Right lobe of liver (tissue), 6 donors: ENCODE measurements around the gene SH3RF2. TPM values are rescaled to one million over a fixed set of nuclear protein-coding genes. Genes with fewer than 3 reads are reported as not detected.

Experiments
- ATAC-seq, 4 donors: fragments of 200-7000 bp; cut with Tn5 transposase; one replicate each; pipeline ENCODE4 v1.9.1; 2020; ENCODE audit warnings: mild to moderate bottlenecking in 4 of 4, moderate library complexity in 4 of 4
- DNase-seq, 3 donors: peaks; one replicate each; pipeline ENCODE4 v3.0.0-alpha.2; 2020
- H3K27ac ChIP-seq, 3 donors: fragments of 200-600 bp; one replicate each; pipeline ENCODE4 v1.8.0; 2022
- H3K27me3 ChIP-seq, 2 donors: fragments of 200-600 bp; one replicate each; pipeline ENCODE4 v1.8.0; 2022
- H3K36me3 ChIP-seq, 4 donors: fragments of 200-600 bp; sonication (generic) in 1 of 4; one replicate each; pipeline versions ENCODE4 v1.5.1 to v1.8.0; 2017 to 2022; ENCODE audit warnings: control low read depth in 1 of 4
- H3K4me1 ChIP-seq, 4 donors: fragments of 200-600 bp; sonication (generic) in 1 of 4; one replicate each; pipeline versions ENCODE4 v1.5.1 to v1.8.0; 2017 to 2022; ENCODE audit warnings: control low read depth in 1 of 4
- H3K4me3 ChIP-seq, 3 donors: fragments of 200-600 bp; one replicate each; pipeline ENCODE4 v1.8.0; 2022
- H3K9me3 ChIP-seq, 4 donors: fragments of 200-600 bp; sonication (generic) in 1 of 4; one replicate each; pipeline versions ENCODE4 v1.5.1 to v1.8.0; 2017 to 2022; ENCODE audit warnings: control low read depth in 1 of 4
- CTCF ChIP-seq, 4 donors: fragments of 200-600 bp in 3 of 4; fragments of 450-650 bp in 1 of 4; IDR thresholded peaks; one replicate each; pipeline versions ENCODE4 v1.5.1 to v1.8.0; 2016 to 2022; ENCODE audit warnings: antibody characterized with exemption in 4 of 4, mild to moderate bottlenecking in 2 of 4
- POLR2A ChIP-seq: fragments of 450-650 bp; IDR thresholded peaks from one replicate; pipeline ENCODE4 v1.6.1; 2017; ENCODE audit warnings: antibody characterized with exemption, mild to moderate bottlenecking
- WGBS: methylation state at CpG from one replicate; pipeline ENCODE4 v1.1.6; 2018; ENCODE audit warnings: low coverage, low lambda C conversion rate; ENCODE audit not compliant: insufficient coverage; ENCODE audit errors: missing lambda C conversion rate; 5-methylcytosine and 5-hydroxymethylcytosine counted together
- intact Hi-C, 2 donors: fragments of 100-400 bp; cut with DNase I; formaldehyde crosslinking; loops; one replicate each; pipeline versions ENCODE4 v1.11.2 to v1.14.1; 2022
- total RNA-seq, 6 experiments: library from RNA; depleted of rRNA in 2 of 6; stranded (reverse); fragments of >200 nt in 2 of 6; fragmentation: NEBNext Ultra II Directional in 3 of 6; extraction: Animal tissue kit (Norgen Biotek cat#: 25700) in 3 of 6; gene quantifications; one replicate each; pipeline versions ENCODE4 v1.1.0 to v1.2.4, GENCODE V29; 2016 to 2023
- donor health status: DM: no; HTN: yes; CAD: no.
- donor health status: DM: no; HTN: no; CAD: no.
- donor health status: DM: no; HTN: no; CAD: no.
- donor health status: DM: no; HTN: yes; CAD: no.
- donor health status: DM: no; HTN: yes; CAD: no.

SH3RF2 gene
- total RNA-seq, 6 experiments from 2014 or later: 2.7 to 20.6 (median 5.8) TPM

GRCh38 chr5:145971108-145971507 lies 34.7 kb downstream of the SH3RF2 start:
- Histone ChIP-seq H3K9me3 (no peaks in the 10 kb centered on the region), H3K27me3 (no peaks in the 10 kb centered on the region), H3K36me3 (no peaks in the 10 kb centered on the region), H3K4me1 (peaks cover 0 to 34% (median 14%) of the 10 kb centered on the region in 4 donors), H3K4me3 (no peak overlapping the region), H3K27ac (no peak overlapping the region)
- WGBS: 85% methylated on average over 1 of the region's 2 CpGs
- intact Hi-C loops: no loop called here
- ATAC-seq (no peak), DNase-seq (no peak)
- no peak for TF ChIP-seq POLR2A
- no peak for TF ChIP-seq CTCF (IDR thresholded peaks at IDR 0.05)

- intact Hi-C loops: no loop called here
- DNase-seq (no peak), ATAC-seq (no peak)
- no peak overlapping the region for H3K4me3 ChIP-seq
- no peak overlapping the region for H3K27ac ChIP-seq
- TF ChIP-seq CTCF (IDR thresholded peaks at IDR 0.05) (no peak), POLR2A (no peak)
- 82% methylated on average over 1 of the region's 1 CpG for WGBS
- H3K4me1 ChIP-seq: peaks cover 0 to 39% (median 17%) of the 10 kb centered on the region in 4 donors
- H3K36me3 ChIP-seq: no peaks in the 10 kb centered on the region
- H3K27me3 ChIP-seq: no peaks in the 10 kb centered on the region
- no peaks in the 10 kb centered on the region for H3K9me3 ChIP-seq
Measured at GRCh38 chr5:145971701-145972100, 35.3 kb downstream of the SH3RF2 start.

- DNase-seq (peak in 2 of 3 donors; percentile 74 to 89), ATAC-seq (peak; percentile 4 to 83 (median 72))
- peaks cover 0 to 53% (median 21%) of the 10 kb centered on the region in 4 donors for H3K4me1 ChIP-seq
- 42% methylated on average over 3 of the region's 3 CpGs for WGBS
- H3K4me3 ChIP-seq: no peak overlapping the region
- no peak for TF ChIP-seq CTCF (IDR thresholded peaks at IDR 0.05)
- no peak for TF ChIP-seq POLR2A
- intact Hi-C loops: no loop called here
- peak overlapping the region in 2 of 3 donors; percentile 79 to 83 for H3K27ac ChIP-seq
- no peaks in the 10 kb centered on the region for H3K9me3 ChIP-seq
- no peaks in the 10 kb centered on the region for H3K27me3 ChIP-seq
- no peaks in the 10 kb centered on the region for H3K36me3 ChIP-seq
Measured at GRCh38 chr5:145975001-145975360, 38.6 kb downstream of the SH3RF2 start.

- intact Hi-C loops: no loop called here
- Histone ChIP-seq H3K36me3 (no peaks in the 10 kb centered on the region), H3K27me3 (no peaks in the 10 kb centered on the region), H3K4me1 (peaks cover 0 to 55% (median 23%) of the 10 kb centered on the region in 4 donors), H3K27ac (peak overlapping the region; percentile 40 to 83 (median 79)), H3K4me3 (no peak overlapping the region), H3K9me3 (no peaks in the 10 kb centered on the region)
- 13% methylated on average over 3 of the region's 3 CpGs for WGBS
- TF ChIP-seq CTCF (IDR thresholded peaks at IDR 0.05): no peak
- TF ChIP-seq POLR2A: no peak
- peak in 2 of 3 donors; percentile 21 to 64 for DNase-seq
- ATAC-seq: peak; percentile 22 to 52 (median 30)
Measured at GRCh38 chr5:145975361-145976066, 39.1 kb downstream of the SH3RF2 start.
